SKM-1 (cell line): Measurements from ENCODE around the gene STAG1.
A peak's percentile ranks its signal among the peaks of the same experiment; 100 is the strongest.
"Not testable (repeated sequence)": the region's sequence is repeated elsewhere in the genome, so short reads cannot be mapped to it uniquely, and the experiment has no call there.

ENCODE experiments used
- DNase-seq: peaks from one replicate; lab custom pipeline; 2025; ENCODE audit not compliant: unreplicated experiment; lab: John Stamatoyannopoulos, UW

STAG1 gene

DNA sequence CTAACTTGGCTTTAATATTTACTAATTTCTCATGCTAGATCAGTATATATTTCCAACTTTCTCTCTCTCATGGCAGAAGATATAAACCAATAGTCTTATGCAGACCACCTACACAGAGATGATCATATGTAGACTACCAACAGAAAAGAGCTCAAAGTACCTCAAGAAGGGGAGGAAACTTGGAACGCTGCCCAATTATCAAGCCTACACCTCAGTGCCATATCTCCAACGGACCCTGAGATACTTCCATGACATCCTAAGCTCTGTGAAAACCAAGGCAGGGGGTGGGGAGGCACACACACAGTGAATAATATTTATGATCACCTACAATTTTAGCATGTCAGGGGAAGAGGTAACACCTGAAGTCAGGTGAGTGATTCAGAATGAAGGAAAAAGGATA is 100.6 kb downstream of the STAG1 start:
- no peak for DNase-seq

DNA sequence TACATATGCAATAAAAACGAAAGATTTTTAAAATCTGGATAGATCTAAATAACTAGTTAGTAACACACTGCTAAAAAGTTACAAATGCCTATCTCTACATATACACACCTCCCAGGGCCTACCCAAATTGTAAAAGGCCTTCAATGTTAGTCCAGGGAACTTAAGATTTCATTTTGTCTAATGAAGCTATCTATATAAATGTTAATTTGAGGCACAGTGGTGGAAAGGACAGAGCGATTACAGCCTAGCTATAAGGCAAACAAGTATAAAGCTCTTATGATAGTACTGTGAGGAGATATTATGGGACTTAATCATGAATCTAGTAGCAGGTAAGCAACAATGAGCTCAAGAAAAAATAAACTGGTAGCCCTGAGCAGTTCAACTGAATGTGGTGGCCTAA is 101.7 kb downstream of the STAG1 start:
- no peak for DNase-seq

GRCh38 chr3:136645915-136646314 is 106.3 kb downstream of the STAG1 start:
- no peak for DNase-seq

GRCh38 chr3:136644212-136644611 is 108.0 kb downstream of the STAG1 start:
- DNase-seq: no peak

- DNase-seq: not testable (repeated sequence)
These were observed 108.8 kb downstream of the STAG1 start for GRCh38 chr3:136643380-136643779.

DNA sequence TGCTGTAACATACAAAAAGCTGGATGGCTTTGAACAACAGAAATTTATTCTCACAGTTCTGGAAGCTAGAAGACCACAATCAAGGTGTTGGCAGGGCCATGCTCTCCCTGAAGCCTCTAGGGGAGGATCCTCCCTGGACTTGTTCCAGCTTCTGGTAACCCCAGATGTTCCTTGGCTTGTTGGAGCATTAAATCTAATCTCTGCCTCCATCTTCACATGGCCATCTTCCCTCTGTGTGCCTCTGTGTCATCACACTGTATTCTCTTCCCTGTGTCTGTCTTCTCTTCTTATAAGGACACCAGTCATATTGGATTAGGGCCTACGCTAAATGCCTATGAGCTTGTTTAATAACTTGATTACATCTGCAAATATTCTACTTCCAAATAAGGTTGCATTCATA is 109.5 kb downstream of the STAG1 start:
- no peak for DNase-seq

GRCh38 chr3:136639069-136639468 is 113.1 kb downstream of the STAG1 start:
- DNase-seq: no peak

GRCh38 chr3:136637176-136637575 is 115.0 kb downstream of the STAG1 start:
- no peak for DNase-seq

GRCh38 chr3:136634821-136635220 is 117.4 kb downstream of the STAG1 start:
- no peak for DNase-seq

- no peak for DNase-seq
These were observed 119.5 kb downstream of the STAG1 start for GRCh38 chr3:136632625-136633081.

- no peak for DNase-seq
These were observed 120.8 kb downstream of the STAG1 start for GRCh38 chr3:136631424-136631823.

GRCh38 chr3:136630915-136631314 is 121.3 kb downstream of the STAG1 start:
- DNase-seq: no peak

- DNase-seq: no peak
These were observed 125.7 kb downstream of the STAG1 start for GRCh38 chr3:136626493-136626892.

DNA sequence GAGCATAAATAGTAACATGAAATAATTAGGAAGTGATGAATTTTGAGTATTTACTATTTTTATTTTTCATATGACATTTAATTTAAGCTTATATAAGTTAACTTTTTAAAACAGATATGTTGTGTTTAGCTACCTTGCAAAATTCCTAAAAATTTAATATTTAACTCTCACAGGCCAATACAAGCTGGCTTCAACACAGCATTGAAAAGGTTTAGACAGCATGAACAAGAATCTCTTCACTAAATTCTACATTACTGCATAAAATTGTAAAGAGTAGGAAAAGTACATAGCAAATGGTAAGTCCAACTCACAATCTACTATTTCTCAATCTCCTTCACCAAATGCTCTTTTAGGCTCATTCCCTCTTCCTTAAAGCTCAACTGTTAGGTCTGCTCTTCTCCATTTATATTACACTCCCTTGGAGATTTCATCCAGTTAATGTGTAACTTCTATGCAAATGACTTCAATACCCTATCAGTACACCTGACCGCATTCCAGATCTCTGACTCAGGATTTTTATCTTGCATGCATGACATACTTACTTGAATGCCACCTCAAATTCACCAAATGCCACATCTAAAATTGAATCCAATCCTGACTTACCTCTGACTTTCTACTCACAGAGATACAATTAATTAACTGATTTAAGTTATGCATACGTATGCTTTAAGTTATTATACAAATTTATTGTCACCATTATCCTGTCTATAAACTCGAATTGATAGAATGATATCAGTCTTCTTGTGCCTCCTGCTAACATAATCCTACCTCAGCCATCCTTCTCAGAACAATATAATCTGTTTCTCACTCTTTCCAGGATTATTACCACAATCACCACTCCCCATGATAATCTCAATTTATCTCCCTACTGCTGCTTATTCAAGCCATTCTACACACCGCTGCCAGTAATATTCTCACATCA is 127.0 kb downstream of the STAG1 start:
- no peak for DNase-seq

DNA sequence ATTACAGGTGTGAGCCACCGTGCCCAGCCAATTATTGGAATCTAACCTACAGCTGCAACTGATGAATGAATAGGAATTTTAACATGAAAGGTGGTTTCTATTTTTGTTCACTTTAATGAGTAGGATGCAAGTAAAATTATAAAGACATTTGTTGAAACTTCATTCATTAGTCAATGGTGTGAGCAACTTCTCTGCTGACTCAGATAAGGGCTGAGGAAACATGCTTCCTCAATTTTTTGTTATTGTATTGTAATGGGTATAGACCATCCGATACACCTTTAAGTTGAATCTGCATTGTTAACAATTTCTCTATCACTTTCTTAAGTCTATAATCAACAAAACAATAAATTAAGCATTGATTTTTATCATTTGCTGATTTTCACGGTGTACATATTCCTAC is 127.8 kb downstream of the STAG1 start:
- DNase-seq: peak; percentile 8

GRCh38 chr3:136621628-136622027 is 130.6 kb downstream of the STAG1 start:
- no peak for DNase-seq

DNA sequence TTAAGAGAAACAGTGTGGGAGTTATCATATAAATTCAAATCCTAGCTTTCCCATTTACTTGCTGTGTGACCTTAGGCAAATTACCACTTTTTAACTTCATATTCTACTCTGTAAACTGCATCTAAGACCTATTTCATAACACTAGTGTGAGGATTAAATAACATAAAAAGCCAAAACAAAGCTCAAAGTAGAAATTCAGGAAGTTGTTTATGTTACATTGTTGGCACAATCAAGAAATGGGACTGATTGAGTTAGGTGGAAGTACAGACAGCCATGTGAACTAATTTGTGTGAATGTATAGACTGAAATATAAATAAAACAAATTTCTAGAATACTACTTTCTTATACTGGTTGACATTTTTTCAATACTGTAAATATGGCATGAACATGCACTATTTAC is 131.7 kb downstream of the STAG1 start:
- DNase-seq: no peak

DNA sequence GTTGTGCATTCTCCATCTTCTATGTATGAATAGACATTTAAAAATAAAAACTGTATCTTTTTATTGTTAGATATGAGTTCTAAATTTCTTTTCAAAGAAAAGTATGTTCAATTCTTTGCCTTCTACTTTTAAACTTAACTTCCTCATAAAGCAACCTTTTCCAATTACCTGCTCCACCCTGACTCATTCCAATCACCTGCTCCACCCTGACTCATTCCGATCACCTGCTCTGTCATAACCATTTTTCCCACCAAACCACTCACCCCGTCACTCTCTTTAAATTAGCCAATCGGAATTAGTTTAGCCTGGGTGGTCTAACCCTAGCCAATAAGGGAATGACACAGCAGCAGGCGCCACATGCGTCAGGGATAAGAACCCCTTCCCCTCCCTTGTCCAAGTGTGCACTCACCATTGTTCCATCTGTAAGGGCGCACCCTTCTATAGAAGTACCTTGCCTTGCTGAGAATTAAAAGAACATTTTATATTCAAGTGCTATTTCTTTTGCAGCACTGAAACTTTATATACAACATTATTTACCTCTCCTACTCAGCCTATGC is 134.1 kb downstream of the STAG1 start:
- not testable (repeated sequence) for DNase-seq

- no peak for DNase-seq
These were observed 135.0 kb downstream of the STAG1 start for GRCh38 chr3:136617198-136617597.

DNA sequence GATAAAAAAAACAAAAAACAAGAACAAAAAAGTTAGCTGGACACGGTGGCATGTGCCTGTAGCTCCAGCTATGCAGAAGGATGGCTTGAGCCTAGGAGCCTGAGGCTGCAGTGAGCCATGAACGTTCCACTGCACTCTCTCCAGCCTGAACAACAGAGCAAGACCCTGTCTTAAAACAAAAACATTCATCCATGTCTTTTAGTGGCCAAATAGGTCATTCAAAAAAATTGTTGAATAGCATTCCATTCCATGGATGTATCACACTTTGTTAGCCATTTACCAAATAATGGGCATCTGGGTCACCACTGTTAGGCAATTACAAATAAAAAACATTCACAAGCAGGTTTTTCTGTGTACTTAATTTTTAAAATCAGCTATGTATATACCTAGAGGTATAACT is 139.7 kb downstream of the STAG1 start:
- no peak for DNase-seq

DNA sequence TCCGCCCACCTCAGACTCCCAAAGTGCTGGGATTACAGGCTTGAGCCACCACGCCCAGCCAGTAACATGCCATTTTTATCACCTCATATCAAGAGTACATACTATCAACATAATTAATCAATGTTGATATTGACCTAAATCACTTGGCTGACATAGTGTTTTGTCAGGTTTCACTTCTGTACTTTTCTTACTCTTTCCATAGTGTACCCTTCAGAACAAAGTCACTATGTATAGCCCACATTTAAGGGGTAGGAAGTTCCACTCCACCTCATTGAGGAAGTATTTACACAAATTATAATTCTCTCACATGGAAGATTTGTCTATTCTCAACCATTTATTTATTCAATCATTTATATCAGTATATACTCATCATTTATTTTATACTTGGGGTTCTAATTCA is 145.2 kb downstream of the STAG1 start:
- no peak for DNase-seq

GRCh38 chr3:136606216-136606615 is 146.0 kb downstream of the STAG1 start:
- DNase-seq: not testable (repeated sequence)
